Bronchial epithelial cell (primary cell): ENCODE data around the gene FANCC. TPM values are rescaled to one million over a fixed set of nuclear protein-coding genes. Genes with fewer than 3 reads are reported as not detected.

Experiments
- DNase-seq: peaks from one replicate; pipeline ENCODE4 v3.0.0-alpha.2; 2010; ENCODE audit warnings: low read depth
- FAIRE-seq: peaks from 2 replicates; lab custom pipeline; 2011; peaks lifted over from hg19 to GRCh38; lab: Jason Lieb, UNC
- H3K27me3 ChIP-seq: 2 replicates; pipeline ENCODE4 v1.5.1; 2011; ENCODE audit warnings: low read length; ENCODE audit not compliant: control insufficient read depth, insufficient read depth
- H3K36me3 ChIP-seq: 2 replicates; pipeline ENCODE4 v1.5.1; 2011; ENCODE audit warnings: low read length; ENCODE audit not compliant: control insufficient read depth, insufficient read depth
- H3K4me3 ChIP-seq: 2 replicates; pipeline ENCODE4 v1.5.1; 2011; ENCODE audit warnings: mild to moderate bottlenecking, low read depth, low read length, control low read depth
- total RNA-seq: library from RNA; depleted of rRNA; stranded (reverse); fragments of >200 nt; gene quantifications from 2 replicates; pipeline ENCODE4 v1.2.1, GENCODE V29; 2014
- TF ChIP-seq, protein P1 (sequence below): IDR thresholded peaks from 2 replicates; pipeline ENCODE4 v1.5.1; 2011; ENCODE audit warnings: mild to moderate bottlenecking, moderate library complexity, low read length, control low read depth, inconsistent platforms; ENCODE audit not compliant: insufficient read depth, severe bottlenecking

FANCC gene
- total RNA-seq, 1 donor from 2014 or later, result 3.4 TPM

DNA sequence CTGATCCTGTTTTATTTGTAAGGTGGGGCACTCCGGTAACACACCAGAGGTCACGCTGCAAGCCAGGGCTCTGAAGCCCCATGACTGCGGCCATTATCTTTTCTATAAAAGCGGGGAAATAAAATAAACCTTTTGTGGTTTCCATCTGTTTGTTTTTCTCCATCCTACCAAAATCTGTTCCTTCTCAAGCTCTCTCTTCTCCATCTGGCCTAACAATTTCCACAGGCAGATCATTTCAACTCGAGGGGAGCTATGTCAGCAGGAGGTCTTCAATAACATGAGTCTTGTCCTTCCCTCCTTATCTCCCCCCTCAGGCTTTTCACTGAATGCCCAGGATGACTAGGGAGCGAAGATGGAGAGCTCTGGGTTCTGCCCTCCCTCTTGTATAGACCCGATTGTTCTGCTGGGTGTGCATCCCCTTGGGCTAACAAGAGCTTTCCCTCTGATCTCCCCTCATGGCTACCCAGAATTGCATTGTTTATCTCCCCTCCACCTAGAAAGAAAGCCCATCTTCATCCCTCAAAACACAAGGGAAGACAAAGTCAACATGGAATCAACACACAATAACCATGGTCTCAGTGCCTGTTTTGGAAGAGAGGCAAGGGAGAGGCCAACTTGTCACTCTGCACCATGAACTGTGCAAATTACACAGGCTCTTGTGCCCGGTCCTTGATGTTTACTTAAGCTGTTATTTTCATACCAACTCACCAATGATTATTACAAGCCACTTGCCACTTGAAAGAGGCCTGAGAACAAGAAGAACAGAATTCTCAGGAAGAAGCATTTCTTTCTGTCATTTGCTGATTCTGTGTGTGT is 187.8 kb downstream of the FANCC start:
- peaks cover 1% of the 10 kb centered on the region for H3K36me3 ChIP-seq
- TF ChIP-seq, protein P1, sequence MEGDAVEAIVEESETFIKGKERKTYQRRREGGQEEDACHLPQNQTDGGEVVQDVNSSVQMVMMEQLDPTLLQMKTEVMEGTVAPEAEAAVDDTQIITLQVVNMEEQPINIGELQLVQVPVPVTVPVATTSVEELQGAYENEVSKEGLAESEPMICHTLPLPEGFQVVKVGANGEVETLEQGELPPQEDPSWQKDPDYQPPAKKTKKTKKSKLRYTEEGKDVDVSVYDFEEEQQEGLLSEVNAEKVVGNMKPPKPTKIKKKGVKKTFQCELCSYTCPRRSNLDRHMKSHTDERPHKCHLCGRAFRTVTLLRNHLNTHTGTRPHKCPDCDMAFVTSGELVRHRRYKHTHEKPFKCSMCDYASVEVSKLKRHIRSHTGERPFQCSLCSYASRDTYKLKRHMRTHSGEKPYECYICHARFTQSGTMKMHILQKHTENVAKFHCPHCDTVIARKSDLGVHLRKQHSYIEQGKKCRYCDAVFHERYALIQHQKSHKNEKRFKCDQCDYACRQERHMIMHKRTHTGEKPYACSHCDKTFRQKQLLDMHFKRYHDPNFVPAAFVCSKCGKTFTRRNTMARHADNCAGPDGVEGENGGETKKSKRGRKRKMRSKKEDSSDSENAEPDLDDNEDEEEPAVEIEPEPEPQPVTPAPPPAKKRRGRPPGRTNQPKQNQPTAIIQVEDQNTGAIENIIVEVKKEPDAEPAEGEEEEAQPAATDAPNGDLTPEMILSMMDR, result no peak
- FAIRE-seq, result peak; percentile 90

DNA sequence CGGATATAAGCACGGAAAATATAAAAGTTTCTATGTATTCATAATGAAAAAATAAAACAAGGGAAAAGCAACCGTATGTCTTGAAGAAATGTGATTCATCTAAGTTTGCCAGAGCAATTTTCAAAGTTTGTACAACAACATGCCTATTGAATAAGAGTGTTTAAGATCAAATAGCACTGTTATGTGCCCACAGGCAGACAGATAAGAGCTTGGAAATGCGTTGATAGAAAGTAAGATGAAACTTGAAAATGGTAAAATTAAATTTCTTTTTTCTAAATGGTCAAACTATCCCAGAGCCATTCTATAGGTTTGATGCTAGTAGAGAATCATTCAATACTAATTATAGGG is 189.4 kb downstream of the FANCC start:
- Histone ChIP-seq H3K4me3 (no peak overlapping the region), H3K27me3 (no peaks in the 10 kb centered on the region), H3K36me3 (no peaks in the 10 kb centered on the region)
- DNase-seq (no peak), FAIRE-seq (no peak)
- TF ChIP-seq, protein P1, result no peak

More for the DNA sequence above, 187.8 kb downstream of the FANCC start:
- no peak for DNase-seq
- Histone ChIP-seq H3K27me3 (no peaks in the 10 kb centered on the region), H3K4me3 (no peak overlapping the region)

DNA sequence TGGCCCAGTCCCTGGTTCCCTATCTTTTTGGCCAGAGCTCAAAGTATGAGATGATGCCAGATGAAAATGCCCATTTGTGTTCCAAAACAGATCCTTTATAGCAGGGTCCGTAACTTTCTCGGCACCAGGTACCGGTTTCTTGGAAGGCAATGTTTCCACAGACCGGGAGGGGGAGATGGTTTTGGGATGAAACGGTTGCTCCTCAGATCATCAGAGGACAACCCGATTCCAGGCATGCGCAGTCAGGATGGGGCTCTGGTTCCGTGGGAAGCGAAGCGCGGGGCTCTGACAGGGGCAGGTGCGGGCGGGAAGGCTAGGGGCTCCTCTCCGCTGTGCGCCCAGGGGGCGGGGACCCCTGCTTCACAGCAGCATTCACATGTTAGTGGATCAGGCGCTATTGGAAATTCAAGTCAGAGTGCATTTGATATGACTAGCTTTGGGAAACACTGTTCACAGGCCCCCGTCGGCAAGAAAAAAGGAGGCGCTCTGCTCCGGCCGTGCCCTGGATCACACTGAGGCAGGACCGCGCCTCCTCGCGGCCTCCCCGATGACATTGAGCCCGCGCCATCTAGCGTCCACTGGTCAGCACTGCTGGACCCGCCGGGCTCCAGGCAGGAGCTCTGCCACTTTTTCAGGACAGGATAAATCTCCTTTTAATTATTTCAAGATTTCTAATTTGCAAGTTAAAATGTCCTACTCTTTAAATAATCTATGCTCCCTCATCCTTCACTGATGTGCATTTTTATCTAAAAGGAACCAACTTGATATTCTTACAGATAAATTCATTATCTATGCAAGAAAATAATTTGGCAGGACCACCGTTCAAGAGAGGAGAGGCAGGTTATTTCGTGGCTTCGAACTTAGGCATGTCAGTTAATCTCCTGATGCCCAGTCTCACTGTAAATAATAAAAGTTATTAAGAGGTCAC is 190.0 kb downstream of the FANCC start:
- peak overlapping the region; percentile 28 for H3K4me3 ChIP-seq
- TF ChIP-seq, protein P1, result peak; percentile 97
- DNase-seq (peak; percentile 57), FAIRE-seq (no peak)
- H3K36me3 ChIP-seq, result no peaks in the 10 kb centered on the region
- no peaks in the 10 kb centered on the region for H3K27me3 ChIP-seq

DNA sequence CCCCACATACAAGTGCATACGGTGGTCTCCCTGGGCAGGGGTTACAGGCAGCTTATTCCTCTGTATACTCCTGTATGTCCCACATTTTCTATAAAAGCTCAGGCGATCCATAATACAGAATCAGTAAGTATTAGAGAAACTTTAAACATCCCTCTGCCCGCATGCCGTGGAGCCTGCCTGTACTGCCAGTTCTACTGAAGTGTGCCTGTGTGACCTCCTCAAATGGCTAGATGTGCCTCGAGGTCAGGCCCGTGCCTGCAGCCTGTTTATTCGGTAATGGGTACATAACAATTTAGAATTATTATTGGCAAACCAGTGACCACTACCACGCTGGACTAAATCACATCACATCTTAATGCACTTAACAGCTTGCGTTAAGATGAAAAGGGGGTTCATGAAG is 190.8 kb downstream of the FANCC start:
- no peak for FAIRE-seq
- H3K27me3 ChIP-seq, result no peaks in the 10 kb centered on the region
- H3K36me3 ChIP-seq, result no peaks in the 10 kb centered on the region
- no peak overlapping the region for H3K4me3 ChIP-seq
- DNase-seq, result no peak
- TF ChIP-seq, protein P1, result no peak

DNA sequence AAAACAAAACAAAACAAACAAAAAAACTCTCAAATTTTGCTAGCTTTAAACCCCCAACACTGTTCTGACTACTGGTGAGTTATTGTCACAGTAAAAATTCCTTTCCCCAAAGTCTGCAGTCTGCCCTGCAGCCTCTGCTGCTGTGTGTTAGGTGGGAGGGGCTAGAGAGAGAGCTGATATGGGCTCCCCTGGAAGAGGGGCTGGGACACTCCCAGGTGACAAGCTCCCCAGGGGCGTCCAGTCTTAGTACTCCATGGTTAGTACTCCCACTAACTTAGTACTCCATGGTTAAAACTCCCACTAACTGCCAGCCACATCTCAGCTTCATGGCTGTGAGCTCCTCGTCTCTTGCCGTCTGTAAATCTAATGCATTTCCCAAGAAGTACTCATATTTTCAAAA is 191.9 kb downstream of the FANCC start:
- Histone ChIP-seq H3K27me3 (no peaks in the 10 kb centered on the region), H3K4me3 (no peak overlapping the region), H3K36me3 (no peaks in the 10 kb centered on the region)
- no peak for DNase-seq
- TF ChIP-seq, protein P1, result no peak
- no peak for FAIRE-seq
